ENCODE measurements around the gene SIGLEC11.

Gene SIGLEC11

DNA sequence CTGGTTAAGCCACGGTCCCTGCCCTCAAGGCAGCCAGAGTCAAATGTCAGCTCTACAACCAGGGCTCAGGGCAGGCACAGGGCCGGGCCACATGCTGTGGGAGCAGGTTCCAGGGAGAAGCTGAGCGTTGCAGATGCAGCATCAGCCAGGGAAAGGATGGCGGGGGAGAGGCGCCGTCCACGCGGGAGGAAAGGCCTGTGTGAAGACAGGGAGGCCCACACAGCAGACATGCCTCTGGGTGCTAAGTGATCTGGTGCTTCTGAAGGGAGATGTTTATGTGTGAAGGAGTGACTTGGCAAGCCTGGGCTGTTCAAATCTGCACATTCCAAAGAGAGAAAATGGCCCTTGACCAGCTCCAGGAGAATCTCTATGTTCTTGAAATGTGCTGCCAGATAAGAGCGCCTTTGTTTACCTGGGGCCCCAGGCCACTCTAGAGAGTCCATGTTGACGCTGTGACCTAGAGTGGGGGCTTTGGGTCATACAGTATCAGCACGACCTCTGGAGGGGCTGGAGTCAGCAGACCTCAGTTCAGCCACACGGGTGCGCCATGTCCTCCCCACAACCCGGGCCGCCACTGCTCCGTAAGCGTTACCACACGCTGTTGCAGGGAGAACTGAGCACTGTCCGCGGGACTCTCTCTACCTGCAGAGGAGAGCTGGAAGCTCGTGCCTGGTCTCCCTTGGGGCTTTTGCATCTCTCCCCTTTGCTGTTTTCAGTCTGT, 47.8 kb downstream of the SIGLEC11 start:
- no peak overlapping the region for H3K4me3 ChIP-seq (ENCODE audit: low read depth in 1 of 5, low read length in 5 of 5)
- H3K36me3 ChIP-seq (ENCODE audit: control insufficient read depth in 5 of 5, insufficient read depth in 5 of 5, low read length in 5 of 5), result peaks cover 0 to 68% (median 40%) of the 10 kb centered on the region in 5 donors
- no peak overlapping the region for H3K27ac ChIP-seq (ENCODE audit: low read depth, low read length)
- peaks cover 2 to 29% (median 15%) of the 10 kb centered on the region in 5 donors for H3K4me1 ChIP-seq (ENCODE audit: control insufficient read depth in 5 of 5, insufficient read depth in 5 of 5, low read length in 5 of 5)
- H3K27me3 ChIP-seq (ENCODE audit: control insufficient read depth in 5 of 5, insufficient read depth in 4 of 5, low read length in 5 of 5), result no peaks in the 10 kb centered on the region
- no peak overlapping the region for H3K9ac ChIP-seq (ENCODE audit: low read length in 5 of 5)
- no peaks in the 10 kb centered on the region for H3K9me3 ChIP-seq (ENCODE audit: control insufficient read depth in 5 of 5, low read length in 5 of 5)

GRCh38 chr19:49911381-49912145, 49.4 kb downstream of the SIGLEC11 start:
- H3K27me3 ChIP-seq (ENCODE audit: control insufficient read depth in 5 of 5, insufficient read depth in 4 of 5, low read length in 5 of 5), result no peaks in the 10 kb centered on the region
- peaks cover 0 to 21% (median 10%) of the 10 kb centered on the region in 5 donors for H3K4me1 ChIP-seq (ENCODE audit: control insufficient read depth in 5 of 5, insufficient read depth in 5 of 5, low read length in 5 of 5)
- H3K36me3 ChIP-seq (ENCODE audit: control insufficient read depth in 5 of 5, insufficient read depth in 5 of 5, low read length in 5 of 5), result peaks cover 0 to 67% (median 49%) of the 10 kb centered on the region in 5 donors
- peak overlapping the region; percentile 7 for H3K27ac ChIP-seq (ENCODE audit: low read depth, low read length)
- H3K9ac ChIP-seq (ENCODE audit: low read length in 5 of 5), result peak overlapping the region in 2 of 5 donors; percentile 5 to 20
- no peaks in the 10 kb centered on the region for H3K9me3 ChIP-seq (ENCODE audit: control insufficient read depth in 5 of 5, low read length in 5 of 5)
- no peak overlapping the region for H3K4me3 ChIP-seq (ENCODE audit: low read depth in 1 of 5, low read length in 5 of 5)

GRCh38 chr19:49910179-49910578, 50.8 kb downstream of the SIGLEC11 start:
- Histone ChIP-seq H3K27me3 (ENCODE audit: control insufficient read depth in 5 of 5, insufficient read depth in 4 of 5, low read length in 5 of 5) (no peaks in the 10 kb centered on the region), H3K4me3 (ENCODE audit: low read depth in 1 of 5, low read length in 5 of 5) (no peak overlapping the region), H3K27ac (ENCODE audit: low read depth, low read length) (no peak overlapping the region), H3K9me3 (ENCODE audit: control insufficient read depth in 5 of 5, low read length in 5 of 5) (no peaks in the 10 kb centered on the region), H3K4me1 (ENCODE audit: control insufficient read depth in 5 of 5, insufficient read depth in 5 of 5, low read length in 5 of 5) (peaks cover 0 to 21% (median 10%) of the 10 kb centered on the region in 5 donors), H3K36me3 (ENCODE audit: control insufficient read depth in 5 of 5, insufficient read depth in 5 of 5, low read length in 5 of 5) (peaks cover 0 to 64% (median 44%) of the 10 kb centered on the region in 5 donors), H3K9ac (ENCODE audit: low read length in 5 of 5) (no peak overlapping the region)

DNA sequence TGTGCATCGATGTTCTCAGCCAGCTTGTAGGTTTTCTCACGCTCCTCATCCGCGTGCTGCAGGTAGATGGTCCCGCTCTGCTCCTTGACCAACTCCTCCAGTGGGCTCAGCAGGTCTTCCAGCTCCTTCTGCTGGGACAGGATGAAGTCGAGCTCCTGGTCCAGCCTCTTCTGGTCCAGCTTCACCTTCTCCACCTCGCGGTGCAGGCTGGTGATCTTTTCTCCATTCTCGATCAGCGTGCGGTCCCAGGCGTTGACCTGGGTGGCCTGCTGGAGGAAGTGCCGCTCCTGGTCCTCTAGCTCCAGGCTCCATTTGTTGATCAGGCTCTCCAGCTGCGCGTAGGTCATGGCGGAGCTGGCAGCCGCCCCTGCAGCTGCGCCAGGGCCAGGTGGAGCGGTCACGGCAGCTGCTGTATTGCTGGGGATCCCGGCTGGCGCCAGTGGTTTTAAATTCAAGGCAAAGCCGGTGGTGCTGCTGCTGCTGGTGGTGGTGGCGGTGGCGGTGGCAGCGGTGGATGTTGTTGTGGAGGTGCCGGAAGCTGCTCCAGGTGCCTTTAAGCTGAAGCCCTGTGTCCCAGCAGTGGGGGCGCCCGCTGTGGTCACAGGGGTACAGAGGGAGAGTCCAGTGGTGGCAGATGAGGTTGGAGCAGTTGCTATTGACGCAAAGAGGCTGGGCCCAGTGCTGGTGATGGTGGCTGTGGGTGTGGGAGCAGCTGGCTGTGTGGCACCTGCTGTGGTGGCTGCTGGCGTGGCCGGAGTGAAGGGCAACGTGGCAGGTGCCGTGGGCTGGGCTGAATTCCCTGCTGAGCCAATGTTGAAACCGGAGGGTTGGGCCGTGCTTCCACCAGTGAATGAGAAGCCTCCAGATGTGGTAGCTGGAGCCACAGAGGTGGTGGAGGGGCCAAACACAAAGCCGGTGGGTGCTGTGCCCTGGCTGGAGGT, 52.2 kb downstream of the SIGLEC11 start:
- peaks cover 0 to 28% (median 11%) of the 10 kb centered on the region in 5 donors for H3K4me1 ChIP-seq (ENCODE audit: control insufficient read depth in 5 of 5, insufficient read depth in 5 of 5, low read length in 5 of 5)
- H3K9ac ChIP-seq (ENCODE audit: low read length in 5 of 5), result no peak overlapping the region
- H3K27ac ChIP-seq (ENCODE audit: low read depth, low read length), result no peak overlapping the region
- H3K9me3 ChIP-seq (ENCODE audit: control insufficient read depth in 5 of 5, low read length in 5 of 5), result no peaks in the 10 kb centered on the region
- no peak overlapping the region for H3K4me3 ChIP-seq (ENCODE audit: low read depth in 1 of 5, low read length in 5 of 5)
- no peaks in the 10 kb centered on the region for H3K27me3 ChIP-seq (ENCODE audit: control insufficient read depth in 5 of 5, insufficient read depth in 4 of 5, low read length in 5 of 5)
- H3K36me3 ChIP-seq (ENCODE audit: control insufficient read depth in 5 of 5, insufficient read depth in 5 of 5, low read length in 5 of 5), result peaks cover 0 to 54% (median 38%) of the 10 kb centered on the region in 5 donors

DNA sequence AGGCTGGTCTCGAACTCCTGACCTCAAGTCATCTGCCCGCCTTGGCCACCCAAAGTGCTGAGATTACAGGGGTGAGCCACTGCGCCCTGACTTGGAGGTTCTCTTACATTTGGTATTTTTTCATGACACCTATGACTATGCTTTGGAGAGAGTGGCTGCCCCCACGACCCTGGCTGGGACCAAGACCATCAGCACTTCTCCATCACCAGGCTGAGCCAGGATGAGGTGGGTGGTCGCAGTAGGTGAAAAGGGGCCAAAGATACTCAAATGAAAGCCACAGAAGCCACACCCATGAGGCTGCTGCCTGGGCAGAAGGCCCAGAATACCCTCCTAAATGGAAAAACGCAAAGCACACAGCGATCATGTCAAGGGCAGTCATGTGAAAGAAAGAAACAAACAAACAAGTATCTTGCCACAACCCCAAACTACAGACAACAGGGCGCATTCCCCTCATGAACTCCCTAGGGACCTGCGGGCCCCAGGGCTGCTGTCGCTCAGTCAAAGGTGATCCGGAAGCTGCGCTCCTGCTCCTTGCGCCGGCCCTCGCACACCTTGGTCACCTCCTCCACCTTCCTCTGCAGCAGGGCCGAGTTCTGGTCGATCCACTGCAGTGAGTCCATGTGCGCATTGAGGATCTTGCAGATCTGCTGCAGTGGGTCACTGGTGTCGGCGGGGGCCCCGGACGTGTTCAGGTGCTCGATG, 53.1 kb downstream of the SIGLEC11 start:
- Histone ChIP-seq H3K27ac (ENCODE audit: low read depth, low read length) (no peak overlapping the region), H3K9me3 (ENCODE audit: control insufficient read depth in 5 of 5, low read length in 5 of 5) (no peaks in the 10 kb centered on the region), H3K27me3 (ENCODE audit: control insufficient read depth in 5 of 5, insufficient read depth in 4 of 5, low read length in 5 of 5) (no peaks in the 10 kb centered on the region), H3K4me1 (ENCODE audit: control insufficient read depth in 5 of 5, insufficient read depth in 5 of 5, low read length in 5 of 5) (peaks cover 0 to 29% (median 11%) of the 10 kb centered on the region in 5 donors), H3K9ac (ENCODE audit: low read length in 5 of 5) (no peak overlapping the region), H3K36me3 (ENCODE audit: control insufficient read depth in 5 of 5, insufficient read depth in 5 of 5, low read length in 5 of 5) (peaks cover 0 to 45% (median 31%) of the 10 kb centered on the region in 5 donors), H3K4me3 (ENCODE audit: low read depth in 1 of 5, low read length in 5 of 5) (no peak overlapping the region)

- Histone ChIP-seq H3K4me1 (ENCODE audit: control insufficient read depth in 5 of 5, insufficient read depth in 5 of 5, low read length in 5 of 5) (peaks cover 0 to 29% (median 11%) of the 10 kb centered on the region in 5 donors), H3K4me3 (ENCODE audit: low read depth in 1 of 5, low read length in 5 of 5) (no peak overlapping the region), H3K27ac (ENCODE audit: low read depth, low read length) (no peak overlapping the region), H3K9me3 (ENCODE audit: control insufficient read depth in 5 of 5, low read length in 5 of 5) (no peaks in the 10 kb centered on the region), H3K36me3 (ENCODE audit: control insufficient read depth in 5 of 5, insufficient read depth in 5 of 5, low read length in 5 of 5) (peaks cover 0 to 38% (median 28%) of the 10 kb centered on the region in 5 donors), H3K27me3 (ENCODE audit: control insufficient read depth in 5 of 5, insufficient read depth in 4 of 5, low read length in 5 of 5) (no peaks in the 10 kb centered on the region), H3K9ac (ENCODE audit: low read length in 5 of 5) (peak overlapping the region in 1 of 5 donors; percentile 57)
These were observed 54.0 kb downstream of the SIGLEC11 start for GRCh38 chr19:49906879-49907564.

- Histone ChIP-seq H3K9ac (ENCODE audit: low read length in 5 of 5) (peak overlapping the region in 2 of 5 donors; percentile 23 to 40), H3K36me3 (ENCODE audit: control insufficient read depth in 5 of 5, insufficient read depth in 5 of 5, low read length in 5 of 5) (peaks cover 0 to 30% (median 24%) of the 10 kb centered on the region in 5 donors), H3K9me3 (ENCODE audit: control insufficient read depth in 5 of 5, low read length in 5 of 5) (no peaks in the 10 kb centered on the region), H3K4me3 (ENCODE audit: low read depth in 1 of 5, low read length in 5 of 5) (no peak overlapping the region), H3K27me3 (ENCODE audit: control insufficient read depth in 5 of 5, insufficient read depth in 4 of 5, low read length in 5 of 5) (no peaks in the 10 kb centered on the region), H3K4me1 (ENCODE audit: control insufficient read depth in 5 of 5, insufficient read depth in 5 of 5, low read length in 5 of 5) (peaks cover 0 to 8% (median 0%) of the 10 kb centered on the region in 5 donors), H3K27ac (ENCODE audit: low read depth, low read length) (no peak overlapping the region)
These were observed 56.8 kb downstream of the SIGLEC11 start for GRCh38 chr19:49904136-49904535.

All from subcutaneous abdominal adipose tissue (tissue), 5 donors.